OCI-LY1 (cell line): ENCODE data around the gene ERCC1.

ENCODE experiments used
- H2AFZ ChIP-seq: fragments of 200-600 bp; sonication (generic), shearing (Covaris generic); 2 replicates; pipeline ENCODE4 v1.6.0; 2014; ENCODE audit warnings: antibody characterized with exemption, mild to moderate bottlenecking, low read length
- H3F3A ChIP-seq: fragments of 200-600 bp; sonication (generic), shearing (Covaris generic); 2 replicates; pipeline ENCODE4 v1.6.0; 2014; ENCODE audit warnings: mild to moderate bottlenecking, antibody characterized with exemption, low read length, moderate library complexity; ENCODE audit not compliant: insufficient read depth
- H3K27ac ChIP-seq: fragments of 200-600 bp; sonication (generic); 2 replicates; pipeline ENCODE4 v1.5.1; 2014; ENCODE audit warnings: low read length, mixed run types, mild to moderate bottlenecking, low read depth; ENCODE audit not compliant: poor library complexity, severe bottlenecking
- H3K27me3 ChIP-seq: fragments of 200-600 bp; sonication (generic); 2 replicates; pipeline ENCODE4 v1.6.0; 2014; ENCODE audit warnings: antibody characterized with exemption, mild to moderate bottlenecking, low read length, moderate library complexity; ENCODE audit not compliant: insufficient read depth
- H3K36me3 ChIP-seq: fragments of 200-600 bp; sonication (generic); 2 replicates; pipeline ENCODE4 v1.6.1; 2014; ENCODE audit warnings: mild to moderate bottlenecking, antibody characterized with exemption, low read length, moderate library complexity, mixed read lengths; ENCODE audit not compliant: insufficient read depth
- H3K4me1 ChIP-seq: fragments of 200-600 bp; sonication (generic); 2 replicates; pipeline ENCODE4 v1.5.1; 2014; ENCODE audit warnings: mild to moderate bottlenecking, low read length, moderate library complexity; ENCODE audit not compliant: insufficient read depth, severe bottlenecking
- H3K4me2 ChIP-seq: fragments of 200-600 bp; sonication (generic), shearing (Covaris generic); 2 replicates; pipeline ENCODE4 v1.6.1; 2014; ENCODE audit warnings: low read length
- H3K4me3 ChIP-seq: fragments of 200-600 bp; sonication (generic); 2 replicates; pipeline ENCODE4 v1.5.1; 2014; ENCODE audit warnings: low read length, low read depth, mild to moderate bottlenecking, mixed read lengths; ENCODE audit not compliant: poor library complexity, severe bottlenecking
- H3K79me2 ChIP-seq: fragments of 200-600 bp; shearing (Covaris generic); 2 replicates; pipeline ENCODE4 v1.6.1; 2016; ENCODE audit warnings: mixed run types, low read length, mixed read lengths; ENCODE audit not compliant: insufficient read depth
- H3K9ac ChIP-seq: fragments of 200-600 bp; sonication (generic), shearing (Covaris generic); 2 replicates; pipeline ENCODE4 v1.6.1; 2014; ENCODE audit warnings: mild to moderate bottlenecking, low read length, mixed read lengths
- H3K9me2 ChIP-seq: fragments of 200-600 bp; sonication (generic), shearing (Covaris generic); 2 replicates; pipeline ENCODE4 v1.6.1; 2014; ENCODE audit warnings: low read depth, mild to moderate bottlenecking, low read length, mixed read lengths
- H3K9me3 ChIP-seq: fragments of 200-600 bp; shearing (Covaris generic); 2 replicates; pipeline ENCODE4 v1.6.1; 2014; ENCODE audit warnings: low read length, mixed read lengths
- H4K20me1 ChIP-seq: fragments of 200-600 bp; sonication (generic), shearing (Covaris generic); 2 replicates; pipeline ENCODE4 v1.6.0; 2016; ENCODE audit warnings: mild to moderate bottlenecking, low read length; ENCODE audit not compliant: insufficient read depth
- EZH2 ChIP-seq: fragments of 200-600 bp; sonication (generic), shearing (Covaris generic); IDR thresholded peaks from 2 replicates; pipeline ENCODE4 v1.8.0; 2017; ENCODE audit warnings: borderline replicate concordance, mixed run types, mild to moderate bottlenecking, antibody characterized with exemption, low read length, moderate library complexity, mixed read lengths
- TF ChIP-seq, protein P1 (sequence below): fragments of 200-600 bp; sonication (generic), shearing (Covaris generic); IDR thresholded peaks from 2 replicates; pipeline ENCODE4 v1.5.1; 2017; ENCODE audit warnings: mild to moderate bottlenecking, antibody characterized with exemption, low read length, moderate library complexity, mixed read lengths

The ERCC1 gene

GRCh38 chr19:45421947-45422498, 1.7 kb downstream of the ERCC1 start:
- Histone ChIP-seq H2AFZ (no peak overlapping the region), H3K4me3 (no peak overlapping the region), H3K9me2 (no peaks in the 10 kb centered on the region), H3K4me1 (peaks cover 43% of the 10 kb centered on the region), H3K36me3 (peaks cover 6% of the 10 kb centered on the region; the same call in 1 of the 2 replicates), H3F3A (no peaks in the 10 kb centered on the region), H3K79me2 (no peaks in the 10 kb centered on the region), H4K20me1 (no peaks in the 10 kb centered on the region), H3K4me2 (peak overlapping the region; percentile 7; the same call in 1 of the 2 replicates), H3K9me3 (no peaks in the 10 kb centered on the region), H3K27ac (peak overlapping the region; percentile 14), H3K27me3 (no peaks in the 10 kb centered on the region), H3K9ac (no peak overlapping the region)
- TF ChIP-seq, protein P1, sequence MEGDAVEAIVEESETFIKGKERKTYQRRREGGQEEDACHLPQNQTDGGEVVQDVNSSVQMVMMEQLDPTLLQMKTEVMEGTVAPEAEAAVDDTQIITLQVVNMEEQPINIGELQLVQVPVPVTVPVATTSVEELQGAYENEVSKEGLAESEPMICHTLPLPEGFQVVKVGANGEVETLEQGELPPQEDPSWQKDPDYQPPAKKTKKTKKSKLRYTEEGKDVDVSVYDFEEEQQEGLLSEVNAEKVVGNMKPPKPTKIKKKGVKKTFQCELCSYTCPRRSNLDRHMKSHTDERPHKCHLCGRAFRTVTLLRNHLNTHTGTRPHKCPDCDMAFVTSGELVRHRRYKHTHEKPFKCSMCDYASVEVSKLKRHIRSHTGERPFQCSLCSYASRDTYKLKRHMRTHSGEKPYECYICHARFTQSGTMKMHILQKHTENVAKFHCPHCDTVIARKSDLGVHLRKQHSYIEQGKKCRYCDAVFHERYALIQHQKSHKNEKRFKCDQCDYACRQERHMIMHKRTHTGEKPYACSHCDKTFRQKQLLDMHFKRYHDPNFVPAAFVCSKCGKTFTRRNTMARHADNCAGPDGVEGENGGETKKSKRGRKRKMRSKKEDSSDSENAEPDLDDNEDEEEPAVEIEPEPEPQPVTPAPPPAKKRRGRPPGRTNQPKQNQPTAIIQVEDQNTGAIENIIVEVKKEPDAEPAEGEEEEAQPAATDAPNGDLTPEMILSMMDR: no peak
- TF ChIP-seq EZH2: no peak

DNA sequence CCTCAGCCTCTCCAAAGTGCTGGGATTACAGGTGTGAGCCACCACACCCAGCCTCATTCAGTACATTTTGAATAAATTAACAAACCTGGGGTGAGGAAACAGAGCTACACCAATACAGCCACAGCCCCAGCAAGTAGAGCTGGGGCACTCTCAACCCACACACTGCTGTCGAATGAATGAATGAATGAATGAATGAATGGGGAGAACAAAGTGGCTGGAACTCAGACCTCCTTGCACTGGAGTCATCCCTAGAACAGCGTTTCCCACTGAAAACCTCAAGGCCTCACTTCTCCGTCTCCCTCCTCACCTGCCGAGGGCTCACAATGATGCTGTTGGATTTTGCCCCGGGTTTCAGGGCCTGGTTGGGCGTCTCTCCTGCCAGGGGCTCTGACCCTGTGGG, 2.8 kb downstream of the ERCC1 start:
- Histone ChIP-seq H3K4me1 (peaks cover 43% of the 10 kb centered on the region), H3K9me2 (no peaks in the 10 kb centered on the region), H3K9ac (no peak overlapping the region), H3F3A (no peaks in the 10 kb centered on the region), H3K9me3 (no peaks in the 10 kb centered on the region), H4K20me1 (no peaks in the 10 kb centered on the region), H2AFZ (no peak overlapping the region), H3K4me3 (no peak overlapping the region), H3K79me2 (no peaks in the 10 kb centered on the region), H3K27me3 (no peaks in the 10 kb centered on the region), H3K27ac (peak overlapping the region; percentile 2), H3K36me3 (peaks cover 10% of the 10 kb centered on the region; the same call in 1 of the 2 replicates), H3K4me2 (no peak overlapping the region)
- no peak for TF ChIP-seq EZH2
- TF ChIP-seq, protein P1: no peak

DNA sequence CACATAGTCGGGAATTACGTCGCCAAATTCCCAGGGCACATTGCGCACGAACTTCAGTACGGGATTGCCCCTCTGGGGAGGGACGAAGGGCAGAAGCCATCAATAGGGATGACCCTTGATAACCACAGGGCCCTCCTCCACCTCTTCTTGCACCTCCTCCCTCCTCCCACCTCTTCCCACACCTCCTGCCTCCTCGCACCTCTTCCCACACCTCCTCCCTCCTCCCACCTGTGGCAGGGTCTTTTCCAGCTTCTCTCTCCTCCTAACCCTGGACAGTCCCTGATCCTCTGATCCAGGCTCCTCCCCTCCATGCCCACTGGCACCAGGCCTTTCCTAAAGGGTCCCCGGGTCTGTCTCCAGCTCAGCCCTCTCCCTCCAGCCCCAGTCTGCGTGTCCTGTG, 3.4 kb downstream of the ERCC1 start:
- Histone ChIP-seq H3K27me3 (no peaks in the 10 kb centered on the region), H3K9ac (no peak overlapping the region), H3F3A (no peaks in the 10 kb centered on the region), H3K9me2 (no peaks in the 10 kb centered on the region), H3K4me1 (peaks cover 43% of the 10 kb centered on the region), H3K79me2 (no peaks in the 10 kb centered on the region), H2AFZ (no peak overlapping the region), H3K4me2 (no peak overlapping the region), H3K9me3 (no peaks in the 10 kb centered on the region), H3K36me3 (peaks cover 14% of the 10 kb centered on the region; the same call in 1 of the 2 replicates), H3K27ac (no peak overlapping the region), H4K20me1 (no peaks in the 10 kb centered on the region), H3K4me3 (no peak overlapping the region)
- TF ChIP-seq EZH2: no peak
- TF ChIP-seq, protein P1: no peak
